CD4-positive, alpha-beta T cell treated with Interleukin-10 for 1 hour (primary cell): ENCODE measurements around the gene LELP1.
"Not testable (repeated sequence)": the region's sequence is repeated elsewhere in the genome, so short reads cannot be mapped to it uniquely, and the experiment has no call there.

Experiments used
- DNase-seq: peaks from one replicate; pipeline ENCODE4 v3.0.0-alpha.2; 2020

LELP1 gene

DNA sequence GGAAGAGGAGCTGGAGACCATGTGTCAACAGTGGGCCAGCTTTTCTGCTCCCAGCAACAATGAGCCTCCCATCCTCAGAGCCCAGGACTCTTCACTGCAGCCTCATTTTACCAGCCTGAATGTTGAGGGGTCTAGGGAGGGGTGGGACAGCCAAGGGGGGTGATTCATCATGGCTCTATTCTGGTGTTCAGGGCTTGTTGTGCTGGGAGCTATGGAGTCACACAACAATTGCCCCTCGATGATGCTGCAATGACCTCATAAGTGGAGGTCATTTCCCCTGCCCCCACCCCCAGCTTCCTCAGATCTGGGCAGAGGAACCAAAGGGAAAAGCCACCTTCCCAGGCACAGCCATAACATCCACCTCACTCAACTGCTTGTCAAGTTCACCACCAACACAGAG, at the start of gene LELP1:
Gene LELP1 (plus strand): TSS at position 301 of the 400 bp plus-strand sequence. CDS start 1,278 bp downstream, outside the sequence.
- DNase-seq, result no peak

DNA sequence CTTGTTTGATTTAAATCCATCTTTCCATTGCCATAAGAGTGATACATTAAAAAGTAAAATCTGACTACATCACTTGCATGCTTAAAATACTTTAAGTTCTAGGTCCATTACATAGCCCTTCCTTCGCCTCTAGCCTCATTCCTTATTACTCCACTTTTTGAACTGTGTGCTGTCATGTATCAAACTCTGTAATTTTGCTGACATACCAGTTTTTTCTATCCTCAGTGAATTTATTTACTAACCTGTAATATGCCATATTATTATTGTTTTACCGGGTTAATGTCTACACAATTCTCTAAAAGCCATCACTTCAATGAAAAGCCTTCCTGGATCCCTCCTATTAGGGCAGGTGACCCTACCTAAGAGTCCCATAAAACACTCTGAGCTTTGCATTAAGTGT, 47.7 kb upstream of the LELP1 start:
- DNase-seq, result no peak

DNA sequence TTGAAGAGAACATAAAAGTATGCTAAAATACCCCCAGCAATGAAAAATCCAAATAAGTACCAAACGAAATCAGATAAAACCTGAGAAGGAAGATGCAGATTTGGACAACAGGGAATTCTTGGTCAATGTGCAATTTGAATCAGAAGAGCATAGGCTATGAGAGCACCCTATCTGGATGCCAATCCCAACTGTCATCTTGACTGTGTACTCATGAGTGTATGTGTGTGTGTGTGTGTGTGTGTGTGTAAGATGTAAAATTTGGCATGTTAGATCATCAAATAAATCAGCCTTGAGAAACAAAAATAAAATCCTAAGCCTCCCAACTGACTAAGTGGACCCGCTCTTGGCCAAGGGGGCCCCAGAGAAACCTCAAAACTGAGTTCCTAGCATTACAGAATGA, 34.5 kb upstream of the LELP1 start:
- DNase-seq, result no peak

GRCh38 chr1:153174624-153175023, 28.6 kb upstream of the LELP1 start:
- no peak for DNase-seq

GRCh38 chr1:153178922-153179321, 24.3 kb upstream of the LELP1 start:
- DNase-seq, result no peak

DNA sequence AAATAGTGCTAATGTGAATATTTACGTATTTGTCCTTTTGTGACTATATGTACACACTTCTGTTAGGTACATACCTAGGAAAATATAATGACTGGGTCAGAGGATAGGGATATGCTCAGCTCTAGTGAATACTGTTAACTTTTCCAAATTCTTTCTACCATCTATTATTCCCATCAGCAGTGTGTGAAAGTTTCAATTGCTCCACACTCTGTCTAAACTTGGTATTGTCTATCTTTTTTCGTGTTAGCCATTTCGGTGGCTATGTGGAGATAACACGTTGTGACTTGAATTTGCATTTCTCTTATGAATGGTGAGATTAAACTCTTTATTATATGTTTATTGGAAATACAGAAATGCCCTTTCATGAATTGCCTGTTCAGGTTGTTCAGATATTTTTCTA, 22.7 kb upstream of the LELP1 start:
- no peak for DNase-seq

DNA sequence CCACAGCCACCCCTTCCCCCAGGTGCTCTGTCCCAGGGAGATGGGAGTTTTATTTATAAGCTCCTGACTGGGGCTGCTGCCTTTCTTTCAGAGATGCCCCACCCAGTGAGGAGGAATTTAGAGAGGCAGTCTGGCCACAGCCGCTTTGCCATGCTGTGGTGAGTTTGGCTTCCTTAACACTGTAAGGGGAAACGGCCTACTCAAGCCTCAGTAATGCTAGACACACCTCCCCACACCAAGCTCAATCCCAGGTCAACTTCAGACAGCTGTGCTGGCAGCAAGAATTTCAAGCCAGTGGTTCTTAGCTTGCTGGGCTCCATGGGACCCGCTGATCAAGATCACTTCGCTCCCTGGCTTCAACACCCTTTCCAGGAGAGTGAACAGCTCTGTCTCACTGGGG, 14.9 kb upstream of the LELP1 start:
- not testable (repeated sequence) for DNase-seq

- DNase-seq, result no peak
Observed at GRCh38 chr1:153190373-153190772, 12.9 kb upstream of the LELP1 start.

- no peak for DNase-seq
Observed at GRCh38 chr1:153192697-153193096, 10.5 kb upstream of the LELP1 start.

DNA sequence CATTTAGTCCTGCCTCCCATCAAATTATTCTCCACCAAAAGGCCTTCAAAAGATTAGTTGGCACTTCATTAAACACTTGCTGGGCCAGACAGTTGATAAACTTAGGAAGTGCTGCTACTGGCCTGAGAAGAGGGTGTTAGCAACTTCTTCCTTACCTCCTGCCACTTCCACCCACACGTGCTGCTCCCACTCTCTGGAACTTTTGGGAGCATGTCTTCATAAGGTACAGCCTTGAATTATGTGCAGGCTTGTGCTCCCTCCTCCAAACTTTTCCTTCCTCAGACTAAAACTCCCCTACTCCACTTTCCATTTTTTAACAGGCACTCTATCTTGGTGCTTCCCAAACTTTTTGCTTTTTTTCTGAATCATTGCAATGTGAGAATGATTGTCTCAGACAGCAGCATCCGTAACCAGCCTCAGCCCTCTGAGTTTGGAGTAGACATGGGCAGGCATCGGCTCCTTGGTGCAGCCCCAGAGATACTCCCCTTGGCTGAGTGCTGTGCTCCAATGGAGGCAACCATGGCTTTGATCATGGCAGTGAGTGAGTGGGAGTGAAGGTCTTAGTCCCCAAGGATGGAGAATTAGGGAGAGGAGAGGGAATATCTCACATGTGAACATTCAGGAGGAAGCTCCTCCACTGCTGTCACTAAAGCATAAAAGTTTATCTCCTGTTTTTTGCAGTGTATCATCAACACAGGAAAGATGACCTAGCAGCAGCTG, 8.7 kb upstream of the LELP1 start:
- no peak for DNase-seq

GRCh38 chr1:153195216-153195615, 8.0 kb upstream of the LELP1 start:
- no peak for DNase-seq

GRCh38 chr1:153202006-153202405, 1.2 kb upstream of the LELP1 start:
- DNase-seq, result no peak

DNA sequence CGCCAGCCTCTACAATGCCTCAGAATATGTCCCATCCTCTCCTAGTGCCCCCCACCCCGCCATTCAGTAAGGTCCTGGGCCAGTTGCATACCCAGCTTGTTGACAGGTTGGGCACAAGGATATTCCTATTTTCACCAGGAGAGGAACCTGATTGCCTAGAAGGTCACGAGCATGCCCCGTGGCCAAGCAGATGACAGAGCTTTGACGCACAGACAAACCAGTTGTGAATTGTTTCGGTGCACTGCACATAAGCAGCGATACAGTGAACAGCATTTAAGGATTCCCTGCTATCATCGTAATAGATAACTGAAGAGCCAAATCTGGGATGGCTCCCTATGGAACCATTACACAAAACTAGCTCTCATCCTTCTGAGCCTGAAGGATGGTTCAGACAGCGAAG, 3.4 kb downstream of the LELP1 start:
- DNase-seq, result no peak

- no peak for DNase-seq
Observed at GRCh38 chr1:153210206-153210605, 7.0 kb downstream of the LELP1 start.

DNA sequence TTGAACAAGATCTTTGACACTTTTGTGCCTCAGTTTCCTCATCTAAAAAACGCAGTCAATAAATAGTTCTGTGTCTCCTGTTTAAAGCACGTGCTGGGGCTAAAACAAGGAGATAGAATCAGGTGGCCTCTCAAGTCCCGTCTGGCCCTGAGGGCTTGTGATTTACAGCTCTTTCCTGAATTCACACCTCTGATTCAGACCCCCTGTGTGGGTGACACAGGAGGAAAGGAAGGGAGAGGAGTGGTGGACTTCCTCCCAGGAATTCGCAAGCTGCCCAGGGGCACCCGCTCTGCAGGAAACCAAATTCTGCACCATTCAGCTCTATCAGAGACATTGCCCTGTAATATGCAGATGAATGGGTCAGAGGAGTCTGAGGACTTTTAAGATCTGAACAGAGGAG, 9.0 kb downstream of the LELP1 start:
- DNase-seq, result no peak

DNA sequence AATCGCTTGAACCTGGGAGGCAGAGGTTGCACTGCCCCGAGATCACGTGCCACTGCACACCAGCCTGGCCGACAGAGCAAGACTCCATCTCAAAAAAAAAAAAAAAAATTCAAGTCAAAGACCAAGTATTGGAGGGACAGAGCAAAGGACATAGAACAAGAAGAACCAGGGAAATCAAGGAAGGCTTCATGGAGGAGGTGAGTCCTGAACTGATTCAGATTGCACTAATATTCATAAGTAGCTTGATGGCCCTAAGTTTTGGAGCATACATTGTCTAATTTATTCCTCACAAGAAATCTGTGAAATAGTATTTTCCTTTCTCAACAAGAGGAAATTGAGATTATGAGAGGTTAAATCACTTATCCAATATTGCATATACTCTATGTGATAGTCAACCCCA, 10.3 kb downstream of the LELP1 start:
- no peak for DNase-seq

DNA sequence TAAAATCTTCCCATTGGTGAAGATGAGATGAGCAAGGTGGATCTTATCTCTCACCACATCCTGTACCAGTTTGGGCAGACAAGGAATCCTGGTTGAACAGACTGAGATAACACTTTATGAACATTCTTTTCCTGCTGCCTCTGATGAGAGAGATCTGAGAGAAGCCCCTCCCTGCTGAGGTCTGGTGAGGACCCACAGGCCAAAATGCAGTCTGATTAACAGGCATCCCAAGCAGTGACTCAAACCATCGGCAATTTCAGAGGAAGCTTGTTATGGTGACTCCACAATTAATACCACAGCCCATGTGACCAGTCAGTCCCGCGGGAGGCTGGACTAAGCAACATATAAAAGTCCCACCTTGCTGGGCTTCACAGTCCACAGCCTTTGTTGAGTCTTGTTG, 14.0 kb downstream of the LELP1 start, which contains the start of gene PRR9:
Gene PRR9 (plus strand): TSS at position 373 of the 400 bp plus-strand sequence. CDS start 561 bp downstream, outside the sequence.
- no peak for DNase-seq

GRCh38 chr1:153217744-153218416, 14.7 kb downstream of the LELP1 start:
- DNase-seq, result no peak

GRCh38 chr1:153220606-153221303, 17.5 kb downstream of the LELP1 start:
- DNase-seq, result no peak

DNA sequence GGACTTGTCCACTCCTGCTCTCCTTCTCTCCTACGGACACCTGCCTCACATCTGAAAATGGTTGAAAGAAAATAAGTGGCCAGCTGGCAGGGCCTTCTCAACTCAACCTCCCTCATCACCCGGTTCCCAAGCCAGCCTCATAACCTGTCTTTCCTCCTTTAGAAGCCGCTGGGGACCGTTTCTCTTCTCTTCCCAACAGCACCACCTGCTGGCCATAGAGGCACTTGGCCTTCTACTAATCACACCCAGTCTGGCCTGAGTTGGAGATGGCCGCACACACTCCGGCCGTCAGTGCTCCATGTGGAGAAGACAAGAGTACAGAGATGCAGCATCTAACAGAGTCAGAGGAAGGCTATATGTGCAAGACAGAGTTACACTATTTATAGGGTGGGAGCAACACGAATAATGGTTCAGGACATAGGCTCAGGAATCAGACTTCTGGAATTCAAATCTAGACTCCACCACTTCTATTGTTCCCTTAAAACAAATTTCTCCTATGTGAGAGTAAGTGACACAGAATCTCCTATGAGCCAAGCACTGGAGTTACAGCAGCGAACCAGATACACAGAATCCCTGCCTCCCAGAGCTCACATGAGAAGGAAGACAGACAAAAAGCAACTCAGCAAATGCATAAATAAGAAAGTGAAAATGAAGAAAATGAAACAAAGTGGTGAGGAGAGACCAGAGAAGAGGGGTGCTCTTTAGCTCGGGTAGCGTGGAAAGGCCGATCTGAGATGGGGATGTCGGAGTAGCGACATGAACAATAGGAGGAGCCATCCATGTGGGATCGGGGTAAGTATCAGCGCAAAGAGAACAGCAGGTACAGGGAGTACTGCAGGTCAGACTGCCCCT, 20.0 kb downstream of the LELP1 start:
- peak; percentile 42 for DNase-seq

DNA sequence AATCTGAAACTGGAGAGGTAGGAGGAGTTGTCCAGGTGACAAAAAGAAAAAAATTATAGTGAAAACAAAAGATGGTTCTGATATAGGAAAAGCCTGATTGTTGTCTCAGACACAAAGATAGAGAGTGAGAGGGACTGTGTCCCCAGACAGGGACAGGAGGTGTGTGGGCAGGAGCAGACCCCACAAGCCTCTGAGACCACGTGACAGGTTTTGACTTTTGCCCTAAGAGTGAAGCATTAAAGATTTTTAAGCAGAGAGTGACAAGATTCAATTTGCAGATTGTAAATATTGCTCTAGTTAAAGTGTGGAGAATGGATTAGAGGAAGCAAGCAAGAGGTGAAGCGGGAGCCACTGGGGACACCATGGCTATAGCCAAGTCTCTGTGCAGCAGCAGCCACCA, 24.6 kb downstream of the LELP1 start:
- no peak for DNase-seq

- DNase-seq, result no peak
Observed at GRCh38 chr1:153228491-153228890, 25.3 kb downstream of the LELP1 start.
